Transverse colon (tissue), 4 donors: ENCODE results near the gene GRIA2. TPM values are rescaled to one million over a fixed set of nuclear protein-coding genes. Genes with fewer than 3 reads are reported as not detected.

ENCODE experiments used
- DNase-seq: peaks from one replicate; pipeline ENCODE4 v3.0.0-alpha.2; 2019
- H3K27ac ChIP-seq, 4 donors: fragments of 200-600 bp; sonication (generic); 2 replicates each; pipeline ENCODE4 v1.5.1; 2016 to 2018; ENCODE audit warnings: inconsistent platforms in 4 of 4
- H3K27me3 ChIP-seq: fragments of 200-600 bp; sonication (generic); 2 replicates; pipeline ENCODE4 v1.5.1; 2017; ENCODE audit warnings: inconsistent platforms
- H3K36me3 ChIP-seq, 4 donors: fragments of 200-600 bp; sonication (generic); 2 replicates each; pipeline ENCODE4 v1.5.1; 2017 to 2019; ENCODE audit warnings: inconsistent platforms in 4 of 4
- H3K4me1 ChIP-seq, 4 donors: fragments of 200-600 bp; sonication (generic); 2 replicates each; pipeline ENCODE4 v1.5.1; 2017 to 2020; ENCODE audit warnings: inconsistent platforms in 4 of 4
- H3K4me3 ChIP-seq, 4 donors: fragments of 200-600 bp; sonication (generic); 1 replicate in 1 of 4; 2 replicates in 3 of 4; pipeline versions ENCODE4 v1.5.1 to v1.6.1; 2017 to 2019; ENCODE audit warnings: inconsistent platforms in 4 of 4
- H3K9me3 ChIP-seq, 2 donors: fragments of 200-600 bp; sonication (generic); 2 replicates each; pipeline ENCODE4 v1.5.1; 2017 to 2019; ENCODE audit warnings: inconsistent platforms in 2 of 2
- EP300 ChIP-seq: sonication (generic); formaldehyde crosslinking; IDR thresholded peaks from one replicate; pipeline ENCODE4 v1.6.1; 2017; ENCODE audit warnings: antibody characterized with exemption, low read depth
- POLR2A ChIP-seq: fragments of 450-650 bp; IDR thresholded peaks from one replicate; pipeline ENCODE4 v1.6.1; 2016; ENCODE audit warnings: antibody characterized with exemption, mild to moderate bottlenecking, moderate library complexity
- POLR2AphosphoS5 ChIP-seq, 3 donors: sonication (generic); formaldehyde crosslinking; IDR thresholded peaks; one replicate each; pipeline ENCODE4 v1.6.1; 2016; ENCODE audit warnings: antibody characterized with exemption in 3 of 3
- WGBS, 2 donors: methylation state at CpG; one replicate each; pipeline ENCODE4 v1.1.5; 2018; ENCODE audit warnings: low coverage in 1 of 2; 5-methylcytosine and 5-hydroxymethylcytosine counted together
- in situ Hi-C, 4 donors: fragments of 200-750 bp; cut with MboI; loops; one replicate each; pipeline versions ENCODE4 v1.15.0 to v1.15.1; 2017; ENCODE audit warnings: low sequenced_read_pairs in 3 of 4, low pct_ligation_motif_present in 1 of 4, low pct_unique_long_range_greater_than_20kb in 1 of 4
- intact Hi-C: fragments of 100-400 bp; cut with DNase I; formaldehyde crosslinking; loops from one replicate; pipeline ENCODE4 v1.15.1; 2023; ENCODE audit warnings: low total_unique reads
- total RNA-seq, 4 donors: library from RNA; depleted of rRNA; stranded (reverse); fragments of >200 nt; gene quantifications; one replicate each; pipeline ENCODE4 v1.1.0, GENCODE V29; 2016
- TF ChIP-seq, protein P1 (sequence below), 5 experiments: fragments of 200-600 bp in 3 of 5; fragments of 450-650 bp in 2 of 5; sonication (generic) in 3 of 5; IDR thresholded peaks; 1 replicate in 2 of 5; 2 replicates in 3 of 5; pipeline ENCODE4 v1.5.1; 2016 to 2017; ENCODE audit warnings: antibody characterized with exemption in 5 of 5, inconsistent platforms in 3 of 5, mild to moderate bottlenecking in 2 of 5, moderate library complexity in 1 of 5

GRIA2 gene
- total RNA-seq, 4 donors from 2014 or later = 0.14 to 10.1 TPM; not detected in 2

DNA sequence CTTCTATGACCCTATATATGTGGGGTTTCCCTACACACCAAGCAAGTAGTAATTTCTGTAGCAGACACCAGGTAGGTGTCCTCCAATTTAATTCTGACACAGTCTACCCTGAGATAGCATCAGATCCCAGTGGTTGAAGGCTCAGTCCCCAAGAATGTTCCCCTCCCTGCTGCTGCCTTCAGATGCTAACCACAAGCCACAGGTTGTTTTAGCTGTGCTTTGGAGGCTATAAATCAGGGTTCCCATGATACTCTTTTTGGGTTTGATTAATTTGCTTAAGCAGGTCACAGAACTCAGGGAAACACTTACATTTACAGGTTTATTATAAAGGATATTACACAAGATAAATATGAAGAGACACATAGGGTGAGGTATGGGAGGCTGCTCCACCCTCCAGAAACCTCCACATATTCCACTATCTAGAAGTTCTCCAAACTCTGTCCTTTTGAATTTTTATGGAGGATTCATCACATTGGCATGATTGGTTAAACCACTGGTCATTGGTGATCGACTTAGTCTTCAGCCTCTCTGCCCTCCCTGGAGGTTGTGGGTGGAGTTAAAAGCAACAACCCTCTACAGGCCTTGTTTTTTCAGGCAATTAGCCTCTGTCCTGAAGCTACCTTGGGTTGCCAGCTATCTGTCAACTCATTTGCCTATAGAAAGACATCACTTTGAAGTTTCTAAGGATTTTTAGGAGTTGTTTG lies 50.8 kb downstream of the GRIA2 start:
- TF ChIP-seq EP300 = no peak
- no peak for TF ChIP-seq POLR2AphosphoS5 (IDR thresholded peaks at IDR 0.05)
- TF ChIP-seq POLR2A = no peak
- TF ChIP-seq, protein P1, sequence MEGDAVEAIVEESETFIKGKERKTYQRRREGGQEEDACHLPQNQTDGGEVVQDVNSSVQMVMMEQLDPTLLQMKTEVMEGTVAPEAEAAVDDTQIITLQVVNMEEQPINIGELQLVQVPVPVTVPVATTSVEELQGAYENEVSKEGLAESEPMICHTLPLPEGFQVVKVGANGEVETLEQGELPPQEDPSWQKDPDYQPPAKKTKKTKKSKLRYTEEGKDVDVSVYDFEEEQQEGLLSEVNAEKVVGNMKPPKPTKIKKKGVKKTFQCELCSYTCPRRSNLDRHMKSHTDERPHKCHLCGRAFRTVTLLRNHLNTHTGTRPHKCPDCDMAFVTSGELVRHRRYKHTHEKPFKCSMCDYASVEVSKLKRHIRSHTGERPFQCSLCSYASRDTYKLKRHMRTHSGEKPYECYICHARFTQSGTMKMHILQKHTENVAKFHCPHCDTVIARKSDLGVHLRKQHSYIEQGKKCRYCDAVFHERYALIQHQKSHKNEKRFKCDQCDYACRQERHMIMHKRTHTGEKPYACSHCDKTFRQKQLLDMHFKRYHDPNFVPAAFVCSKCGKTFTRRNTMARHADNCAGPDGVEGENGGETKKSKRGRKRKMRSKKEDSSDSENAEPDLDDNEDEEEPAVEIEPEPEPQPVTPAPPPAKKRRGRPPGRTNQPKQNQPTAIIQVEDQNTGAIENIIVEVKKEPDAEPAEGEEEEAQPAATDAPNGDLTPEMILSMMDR (IDR thresholded peaks at IDR 0.05) = no peak
- in situ Hi-C loops = no loop called here
- no peaks in the 10 kb centered on the region for H3K36me3 ChIP-seq
- no peaks in the 10 kb centered on the region for H3K4me1 ChIP-seq
- no peak for DNase-seq
- 43 to 45% methylated on average over 1 of the region's 1 CpG for WGBS, 2 donors
- intact Hi-C loops = no loop called here
- H3K4me3 ChIP-seq = no peak overlapping the region
- H3K27ac ChIP-seq = no peak overlapping the region
- no peaks in the 10 kb centered on the region for H3K27me3 ChIP-seq
- no peaks in the 10 kb centered on the region for H3K9me3 ChIP-seq

DNA sequence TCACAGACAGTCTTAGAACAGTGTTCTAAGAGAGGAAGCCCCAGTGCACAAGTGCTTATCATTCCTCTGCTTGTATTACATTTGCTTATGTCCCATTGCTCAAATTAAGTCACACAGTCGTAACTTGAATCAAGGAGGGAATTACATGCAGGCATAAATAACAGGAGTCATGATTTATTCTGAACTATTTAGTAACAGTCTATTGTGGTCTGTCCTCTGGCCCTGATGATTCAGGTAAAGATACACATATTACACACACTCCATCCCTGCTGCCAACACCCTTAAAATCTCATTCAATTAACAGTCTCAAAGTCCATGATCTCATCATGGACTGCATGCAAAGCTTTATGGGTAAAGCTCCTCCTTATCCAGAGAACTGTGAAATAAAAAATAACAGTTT lies 60.1 kb downstream of the GRIA2 start:
- intact Hi-C loops = no loop called here
- in situ Hi-C loops = no loop called here

DNA sequence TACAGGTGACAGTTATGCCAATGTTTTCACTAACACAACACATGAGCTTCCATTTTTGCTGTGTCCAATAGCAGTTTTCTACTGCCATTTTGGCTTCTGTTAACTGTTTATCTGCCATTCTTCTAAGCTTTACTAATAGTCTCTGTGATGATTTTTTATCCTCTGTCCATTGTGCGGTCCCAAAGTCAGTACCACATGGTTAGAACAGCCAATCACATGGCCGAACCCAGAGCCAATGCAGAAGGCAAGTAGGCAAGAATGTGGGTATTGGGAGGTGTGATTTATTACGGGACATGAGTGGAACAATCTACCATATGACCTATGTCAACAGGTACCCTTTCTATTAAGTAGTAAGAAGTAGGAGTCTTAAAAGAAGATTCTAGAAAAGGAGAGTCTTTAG lies 61.5 kb downstream of the GRIA2 start:
- 49 to 73% methylated on average over 3 of the region's 3 CpGs for WGBS, 2 donors
- in situ Hi-C loops = no loop called here
- H3K4me1 ChIP-seq = no peaks in the 10 kb centered on the region
- no peak for DNase-seq
- no peak overlapping the region for H3K4me3 ChIP-seq
- no peaks in the 10 kb centered on the region for H3K27me3 ChIP-seq
- no peak overlapping the region for H3K27ac ChIP-seq
- intact Hi-C loops = no loop called here
- no peaks in the 10 kb centered on the region for H3K9me3 ChIP-seq
- TF ChIP-seq POLR2AphosphoS5 (IDR thresholded peaks at IDR 0.05) (no peak), POLR2A (no peak), EP300 (no peak)
- TF ChIP-seq, protein P1 (IDR thresholded peaks at IDR 0.05) = no peak
- H3K36me3 ChIP-seq = no peaks in the 10 kb centered on the region

More for the DNA sequence above, 60.1 kb downstream of the GRIA2 start:
- DNase-seq = no peak
- Histone ChIP-seq H3K9me3 (no peaks in the 10 kb centered on the region), H3K4me1 (no peaks in the 10 kb centered on the region), H3K36me3 (no peaks in the 10 kb centered on the region), H3K4me3 (no peak overlapping the region), H3K27ac (no peak overlapping the region), H3K27me3 (no peaks in the 10 kb centered on the region)
- 71 to 77% methylated on average over 1 of the region's 1 CpG for WGBS, 2 donors
- TF ChIP-seq POLR2AphosphoS5 (IDR thresholded peaks at IDR 0.05) (no peak), EP300 (no peak), POLR2A (no peak)
- TF ChIP-seq, protein P1 (IDR thresholded peaks at IDR 0.05) = no peak

DNA sequence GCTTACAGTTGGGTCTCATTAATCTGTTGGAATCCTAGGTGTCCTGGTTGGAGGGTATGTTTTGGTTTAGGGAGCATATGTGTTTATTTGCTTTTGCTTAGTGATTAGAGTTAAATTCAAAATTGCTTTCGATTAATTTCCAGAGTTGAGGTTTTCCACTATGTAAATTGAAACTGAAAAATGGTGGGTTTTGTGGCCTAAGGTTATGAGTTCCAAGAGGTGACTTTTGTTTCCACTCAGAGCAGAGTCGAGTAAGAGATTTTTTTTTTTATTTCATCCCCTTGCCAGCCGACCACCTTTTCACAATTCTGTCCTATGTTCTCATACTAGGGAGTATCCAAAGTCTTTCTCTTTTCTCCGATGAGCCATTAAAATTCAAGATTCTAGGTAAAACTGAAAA lies 66.9 kb downstream of the GRIA2 start:
- no peaks in the 10 kb centered on the region for H3K27me3 ChIP-seq
- no peaks in the 10 kb centered on the region for H3K9me3 ChIP-seq
- H3K27ac ChIP-seq = no peak overlapping the region
- no peaks in the 10 kb centered on the region for H3K4me1 ChIP-seq
- no peak for DNase-seq
- in situ Hi-C loops = no loop called here
- H3K4me3 ChIP-seq = no peak overlapping the region
- intact Hi-C loops = no loop called here
- no peaks in the 10 kb centered on the region for H3K36me3 ChIP-seq
- TF ChIP-seq POLR2AphosphoS5 (IDR thresholded peaks at IDR 0.05) (no peak), EP300 (no peak), POLR2A (no peak)
- TF ChIP-seq, protein P1 (IDR thresholded peaks at IDR 0.05) = no peak
- WGBS, 2 donors = 54 to 65% methylated on average over 4 of the region's 4 CpGs
